Neural cell (in vitro differentiated cells): ENCODE results near the gene PRDM11.

Experiments used
- CTCF ChIP-seq: fragments of 450-650 bp; IDR thresholded peaks from 2 replicates; pipeline ENCODE4 v1.5.1; 2014; ENCODE audit warnings: antibody characterized with exemption, mild to moderate bottlenecking, moderate library complexity; ENCODE audit not compliant: poor library complexity, severe bottlenecking
- SMC3 ChIP-seq: fragments of 450-650 bp; conservative IDR thresholded peaks from 2 replicates; pipeline ENCODE4 v1.6.1; 2014; ENCODE audit warnings: antibody characterized with exemption, mild to moderate bottlenecking, moderate library complexity; ENCODE audit not compliant: poor library complexity

GRCh38 chr11:45184640-45185039, 38.2 kb downstream of the PRDM11 start:
- TF ChIP-seq CTCF (no peak), SMC3 (no peak)
